HepG2 (cell line): ENCODE results near the gene CDK7.
"Not testable (repeated sequence)": the region's sequence is repeated elsewhere in the genome, so short reads cannot be mapped to it uniquely, and the experiment has no call there.

Experiments used
- CTCF ChIP-seq: sonication (generic); formaldehyde crosslinking; IDR thresholded peaks from 2 replicates; pipeline ENCODE4 v1.5.0; 2020; ENCODE audit warnings: mild to moderate bottlenecking, missing genetic modification reagents, moderate library complexity
- GTF2F1 ChIP-seq: fragments of 150-350 bp; IDR thresholded peaks from 2 replicates; pipeline ENCODE4 v1.6.1; 2014; ENCODE audit warnings: low read length
- RAD51 ChIP-seq: fragments of 450-650 bp; IDR thresholded peaks from 2 replicates; pipeline ENCODE4 v1.6.1; 2016; ENCODE audit warnings: borderline replicate concordance
- ZNF180 ChIP-seq: sonication (generic); formaldehyde crosslinking; IDR thresholded peaks from 2 replicates; pipeline ENCODE4 v1.4.0; 2020; ENCODE audit warnings: low read depth, missing genetic modification reagents, borderline replicate concordance
- ZNF749 ChIP-seq: sonication (generic); formaldehyde crosslinking; IDR thresholded peaks from 2 replicates; pipeline ENCODE4 v1.8.0; 2022; ENCODE audit warnings: mild to moderate bottlenecking, missing genetic modification reagents, moderate library complexity, borderline replicate concordance
- TF ChIP-seq, protein P1 (sequence below), 2 experiments: sonication (generic) in 1 of 2; formaldehyde crosslinking in 1 of 2; IDR thresholded peaks; 2 replicates each; pipeline versions ENCODE4 v1.5.1 to v1.6.1; 2011 to 2020; ENCODE audit warnings: borderline replicate concordance in 1 of 2, low read depth in 1 of 2, low read length in 1 of 2, mild to moderate bottlenecking in 1 of 2, missing genetic modification reagents in 1 of 2, moderate library complexity in 1 of 2

- not testable (repeated sequence) for TF ChIP-seq CTCF (CRISPR knock-in tag); ZNF749 (CRISPR knock-in tag); RAD51; ZNF180 (CRISPR knock-in tag); GTF2F1
- TF ChIP-seq, protein P1, sequence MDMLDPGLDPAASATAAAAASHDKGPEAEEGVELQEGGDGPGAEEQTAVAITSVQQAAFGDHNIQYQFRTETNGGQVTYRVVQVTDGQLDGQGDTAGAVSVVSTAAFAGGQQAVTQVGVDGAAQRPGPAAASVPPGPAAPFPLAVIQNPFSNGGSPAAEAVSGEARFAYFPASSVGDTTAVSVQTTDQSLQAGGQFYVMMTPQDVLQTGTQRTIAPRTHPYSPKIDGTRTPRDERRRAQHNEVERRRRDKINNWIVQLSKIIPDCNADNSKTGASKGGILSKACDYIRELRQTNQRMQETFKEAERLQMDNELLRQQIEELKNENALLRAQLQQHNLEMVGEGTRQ (IDR thresholded peaks at IDR 0.05; ENCODE audit: low read depth, low read length) = not testable (repeated sequence)
- TF ChIP-seq, protein P1 (CRISPR knock-in tag; IDR thresholded peaks at IDR 0.05; ENCODE audit: borderline replicate concordance) = not testable (repeated sequence)
Observed at GRCh38 chr5:69220833-69221232, 13.9 kb upstream of the CDK7 start.
